ENCODE results near the gene TMEM200A.

- TF ChIP-seq CTCF (IDR thresholded peaks at IDR 0.05) (no peak), POLR2A (IDR thresholded peaks at IDR 0.05) (no peak), POLR2AphosphoS5 (IDR thresholded peaks at IDR 0.05) (no peak), EP300 (IDR thresholded peaks at IDR 0.05) (no peak)
Measured at GRCh38 chr6:130434174-130434873, 68.5 kb downstream of the TMEM200A start.

Data from stomach (tissue), 4 donors.